Measurements from ENCODE around the gene SPC24.
"Not testable (repeated sequence)": the region's sequence is repeated elsewhere in the genome, so short reads cannot be mapped to it uniquely, and the experiment has no call there.

DNA sequence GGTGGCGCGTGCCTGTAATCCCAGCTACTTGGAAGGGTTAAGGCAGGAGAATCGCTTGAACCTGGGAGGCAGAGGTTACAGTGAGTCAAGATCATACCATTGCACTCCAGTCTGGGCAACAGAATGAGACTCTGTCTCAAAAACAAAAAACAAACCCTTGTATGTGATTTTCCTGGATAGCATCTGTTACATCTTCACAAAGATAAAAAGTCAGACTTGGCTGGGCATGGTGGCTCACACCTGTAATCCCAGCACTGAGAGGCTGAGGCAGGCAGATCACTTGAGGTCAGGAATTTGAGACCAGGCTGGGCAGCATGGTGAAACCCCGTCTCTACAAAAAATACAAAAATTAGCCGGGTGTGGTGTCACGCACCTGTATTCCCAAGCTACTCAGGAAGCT lies 58.2 kb downstream of the SPC24 start:
- not testable (repeated sequence) for TF ChIP-seq CTCF, POLR2A, POLR2AphosphoS5 (IDR thresholded peaks at IDR 0.05)

Measured in gastroesophageal sphincter (tissue), 3 donors.